NCI-H510A (cell line): Measurements from ENCODE around the gene TIMP4.

Experiments
- DNase-seq: peaks from one replicate; lab custom pipeline; 2025; lab: John Stamatoyannopoulos, UW

The TIMP4 gene

GRCh38 chr3:12185172-12185710 is 26.5 kb upstream of the TIMP4 start:
- no peak for DNase-seq

DNA sequence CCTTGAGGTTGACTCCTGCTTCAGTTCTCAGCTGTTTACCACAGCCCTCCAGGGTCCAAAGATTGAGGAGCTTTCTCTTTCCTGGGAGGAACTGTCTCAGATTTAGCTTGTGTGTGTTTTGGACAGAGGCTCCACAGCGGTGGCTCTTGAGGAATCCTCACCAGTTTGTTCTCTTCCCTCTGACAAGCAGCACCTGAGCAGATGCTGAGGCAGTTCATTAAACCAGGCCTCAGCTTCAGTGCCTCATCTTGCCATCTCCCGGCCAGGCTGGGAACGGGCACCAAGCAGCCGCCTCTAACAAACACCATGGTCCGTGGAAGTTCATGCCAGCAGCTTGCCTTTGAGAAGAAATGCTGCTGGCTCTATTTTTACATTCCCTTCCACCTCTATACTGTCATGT is 25.8 kb upstream of the TIMP4 start:
- no peak for DNase-seq

- DNase-seq = no peak
Observed at GRCh38 chr3:12182687-12183441, 24.2 kb upstream of the TIMP4 start.

GRCh38 chr3:12181806-12182205 is 23.1 kb upstream of the TIMP4 start:
- DNase-seq = no peak

DNA sequence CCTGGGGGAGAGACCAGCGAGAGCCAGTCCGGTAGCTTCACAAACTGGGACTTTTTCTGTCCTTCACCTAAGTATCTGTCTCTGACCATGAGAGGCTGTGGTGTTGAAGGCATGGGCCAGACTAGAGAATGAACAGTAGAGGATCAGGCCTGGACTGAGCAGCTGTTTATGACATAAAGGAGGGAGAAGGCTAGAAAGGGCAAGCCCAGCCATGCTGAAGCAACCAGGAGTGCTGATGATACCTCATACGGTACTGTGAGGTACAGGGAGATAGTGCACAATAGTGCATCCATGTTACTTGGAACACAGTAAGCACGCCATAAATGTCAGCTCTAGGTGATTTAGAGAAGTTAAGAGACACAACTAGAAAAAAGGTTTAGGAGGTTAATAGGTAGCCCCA is 22.6 kb upstream of the TIMP4 start:
- no peak for DNase-seq

GRCh38 chr3:12180631-12181030 is 21.9 kb upstream of the TIMP4 start:
- no peak for DNase-seq

DNA sequence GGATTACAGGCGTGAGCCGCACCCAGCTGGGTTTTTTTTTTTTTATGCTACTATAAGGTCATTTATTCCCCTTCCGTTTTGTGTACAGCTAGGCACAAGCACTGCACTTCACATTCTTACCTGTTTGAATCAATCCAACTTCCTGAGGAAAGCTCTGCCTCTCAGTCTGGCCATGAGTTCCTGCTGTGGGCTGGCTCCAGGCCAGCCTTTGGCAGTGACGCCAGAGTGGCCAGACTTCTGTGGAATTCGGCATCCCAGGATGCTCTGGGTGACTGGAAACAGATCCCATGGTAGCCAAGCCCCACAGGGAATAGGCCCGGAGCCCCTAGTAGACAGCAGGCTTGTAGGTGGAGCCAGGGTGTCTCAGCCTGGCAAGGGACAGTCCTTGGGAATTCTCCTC is 21.5 kb upstream of the TIMP4 start:
- no peak for DNase-seq

DNA sequence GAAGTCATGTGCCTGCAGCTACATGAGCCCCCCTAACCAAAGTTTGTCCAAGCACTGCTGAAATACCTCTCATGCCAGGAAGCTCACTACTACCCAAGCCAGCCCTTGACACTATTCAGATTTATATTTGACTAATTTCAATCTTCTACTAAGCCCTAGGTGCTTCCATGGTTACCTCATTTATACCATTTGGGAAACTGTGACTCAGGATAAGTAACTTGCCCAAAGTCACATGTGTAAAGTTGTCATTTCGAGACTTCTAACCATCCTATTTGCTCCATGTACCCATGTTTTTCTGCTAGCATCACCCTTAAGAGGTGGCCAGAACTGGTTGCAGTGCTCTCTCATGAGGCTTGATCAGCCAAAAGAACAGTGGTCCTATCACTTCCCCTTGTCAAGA is 20.7 kb upstream of the TIMP4 start:
- no peak for DNase-seq

- DNase-seq = no peak
Observed at GRCh38 chr3:12178091-12178820, 19.5 kb upstream of the TIMP4 start.

- DNase-seq = no peak
Observed at GRCh38 chr3:12177126-12177525, 18.4 kb upstream of the TIMP4 start.

DNA sequence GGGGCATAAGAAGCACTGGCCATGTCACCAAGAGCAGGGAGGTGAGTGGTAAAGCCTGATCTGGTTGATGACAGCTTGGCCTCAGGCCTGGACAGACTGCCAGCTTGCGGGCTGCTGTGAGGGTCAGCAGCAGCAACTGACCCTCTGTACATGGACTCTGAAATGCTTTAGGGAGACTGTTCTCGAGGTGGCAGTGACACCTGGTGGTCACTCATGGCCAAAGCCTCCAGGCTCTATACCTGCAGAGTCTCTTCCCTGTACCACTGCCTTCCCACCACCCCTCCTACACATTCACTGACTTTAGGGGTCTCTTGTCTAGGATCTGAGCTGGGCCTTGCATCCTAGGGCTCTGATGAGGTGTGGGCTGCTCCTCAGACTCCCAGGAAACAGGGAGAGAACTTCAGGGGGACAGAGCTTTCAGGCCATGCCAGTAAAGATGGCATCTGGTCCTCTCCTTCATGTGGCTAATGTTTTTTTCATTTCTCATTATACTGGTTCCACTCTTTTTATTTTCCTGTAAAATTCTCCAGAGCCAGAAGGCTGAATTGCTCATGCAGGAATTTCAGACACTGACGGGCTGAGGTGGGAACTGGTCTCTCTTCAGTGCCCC is 17.2 kb upstream of the TIMP4 start:
- no peak for DNase-seq

DNA sequence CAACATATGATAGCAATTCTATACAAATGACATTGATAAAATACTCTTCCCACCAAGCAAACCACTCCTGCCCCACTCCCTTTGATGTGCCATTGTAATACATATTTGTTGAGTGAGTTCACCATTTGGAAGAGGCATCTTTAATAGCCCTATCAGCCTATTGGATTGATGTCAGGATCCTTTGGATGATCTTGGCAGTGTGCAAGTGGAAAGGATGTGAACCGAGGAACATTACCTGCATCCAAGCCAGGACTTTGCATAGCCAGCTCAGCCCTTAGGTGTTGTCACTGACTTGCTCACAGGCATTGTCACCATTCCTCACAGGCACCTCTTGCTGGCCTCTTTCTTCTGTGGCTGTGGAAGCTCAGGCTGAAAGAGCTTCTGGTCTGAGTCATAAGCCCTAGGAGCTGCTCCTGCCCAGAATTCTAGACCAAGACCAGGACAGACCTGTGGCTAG is 16.5 kb upstream of the TIMP4 start:
- no peak for DNase-seq

DNA sequence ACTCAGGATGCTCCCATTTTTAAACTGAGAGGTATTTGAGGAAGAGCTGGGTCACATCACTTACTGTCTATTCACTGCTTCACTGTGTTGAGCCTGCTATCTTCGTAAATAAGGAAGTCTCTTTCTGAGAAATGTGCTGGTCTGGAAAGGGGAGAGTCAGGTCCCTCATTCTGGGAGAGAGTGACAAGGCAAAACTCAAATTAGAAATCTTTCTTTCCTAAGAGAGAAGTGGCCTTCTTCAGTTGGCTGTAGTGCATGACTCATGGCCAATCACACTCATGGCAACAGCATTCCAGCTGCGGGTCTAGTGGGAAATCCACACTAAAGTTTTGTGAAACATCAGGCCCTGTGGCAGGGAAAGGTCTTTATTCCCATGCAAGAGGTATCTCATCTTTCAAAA is 11.5 kb upstream of the TIMP4 start:
- no peak for DNase-seq

DNA sequence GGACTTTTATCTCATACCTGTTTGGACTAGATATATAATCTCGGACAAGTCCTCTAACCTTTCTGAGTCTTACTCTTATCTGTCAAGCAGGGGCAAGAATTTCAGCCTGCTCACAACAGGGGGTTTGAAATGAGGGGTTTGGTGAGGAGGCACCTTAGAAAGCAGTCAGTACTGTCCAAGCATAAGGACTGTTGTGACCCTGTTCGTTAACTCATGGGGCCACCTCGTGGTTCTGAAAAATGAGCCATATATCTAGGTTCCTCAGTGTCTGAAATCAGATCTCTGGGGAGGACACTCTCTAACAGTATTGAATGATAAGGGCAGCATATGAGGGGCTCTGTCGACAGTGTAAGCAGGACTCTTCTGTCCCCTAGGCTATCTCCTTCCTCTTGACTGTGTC is 7.2 kb upstream of the TIMP4 start:
- DNase-seq = no peak

DNA sequence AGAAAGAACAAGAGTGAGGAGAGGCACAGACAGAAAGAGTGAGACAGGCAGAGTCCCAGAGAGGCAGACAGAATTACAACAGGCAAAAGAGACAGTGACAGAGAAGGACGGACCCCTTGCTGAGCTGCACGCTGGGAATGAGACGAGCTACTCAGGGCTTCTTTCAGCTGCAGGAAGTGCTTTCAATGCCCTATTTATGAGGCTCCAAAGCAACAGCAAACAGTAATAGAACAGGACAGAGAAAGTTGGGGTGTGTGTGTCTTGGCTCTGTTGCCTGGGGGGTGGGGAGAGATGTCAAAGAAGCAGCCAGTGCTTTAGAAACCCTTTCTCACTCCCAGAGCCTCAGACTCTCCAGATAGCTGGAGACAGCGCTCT is 502 bp upstream of the TIMP4 start:
- no peak for DNase-seq

DNA sequence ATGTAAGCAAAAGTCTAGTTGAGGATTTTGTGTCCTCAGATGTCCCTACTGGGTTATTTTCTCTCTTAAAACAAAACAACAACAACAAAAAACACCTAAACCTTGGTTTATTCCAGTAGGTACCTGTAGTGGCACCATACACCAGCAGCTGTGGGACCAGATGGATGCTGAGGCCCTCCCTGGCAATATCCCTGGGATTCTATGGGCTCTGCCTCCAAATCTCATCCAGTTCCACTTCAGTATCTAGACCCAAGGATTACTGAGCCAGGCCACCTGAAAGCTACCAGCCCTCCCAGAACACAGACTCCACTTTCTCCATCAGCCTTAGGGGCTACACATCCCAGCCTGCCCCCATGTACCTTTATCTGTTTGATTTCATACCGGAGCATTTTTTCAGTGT is 1.7 kb downstream of the TIMP4 start:
- no peak for DNase-seq

DNA sequence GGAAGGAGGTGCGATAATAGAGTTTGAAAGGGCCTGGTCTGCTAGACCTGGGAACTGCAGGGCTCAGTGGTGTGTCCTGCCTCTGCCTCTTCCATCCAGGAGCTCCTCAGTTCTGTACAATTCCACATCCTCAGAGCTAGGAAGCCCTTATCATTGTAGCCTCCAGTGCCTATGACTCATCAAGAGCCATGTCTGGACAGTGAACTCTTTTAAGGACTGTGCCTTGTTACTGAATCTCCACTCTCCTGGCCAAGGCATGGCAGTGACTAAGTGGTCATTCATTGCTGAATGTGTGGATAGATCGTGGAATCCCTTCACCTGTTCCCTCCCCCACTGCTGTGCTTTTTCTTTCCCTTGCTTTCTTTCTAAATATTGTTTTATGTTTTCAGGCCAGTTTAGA is 2.9 kb downstream of the TIMP4 start:
- DNase-seq = no peak

GRCh38 chr3:12155264-12155663 is 3.4 kb downstream of the TIMP4 start:
- no peak for DNase-seq

- DNase-seq = no peak
Observed at GRCh38 chr3:12154151-12154550, 4.6 kb downstream of the TIMP4 start.

DNA sequence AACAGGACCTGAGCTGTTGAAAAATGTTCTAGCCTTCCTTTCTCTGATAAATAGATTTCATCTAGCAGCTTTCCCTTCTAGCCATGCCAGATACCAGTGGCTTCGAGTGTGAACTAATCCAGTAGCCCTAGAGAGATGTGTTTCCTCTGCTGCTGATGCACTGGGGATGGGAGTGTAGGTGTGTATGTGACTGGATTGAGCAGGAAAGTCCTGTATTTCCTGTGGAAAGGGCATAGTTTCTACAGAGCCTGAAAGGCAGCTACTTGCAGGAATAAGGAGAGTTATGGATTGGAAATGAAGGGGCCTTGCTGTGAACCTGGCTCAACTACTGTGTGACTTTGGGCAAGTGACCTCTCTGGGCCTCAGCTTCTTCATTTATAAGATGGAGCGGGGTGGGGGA is 8.6 kb downstream of the TIMP4 start:
- DNase-seq = no peak

DNA sequence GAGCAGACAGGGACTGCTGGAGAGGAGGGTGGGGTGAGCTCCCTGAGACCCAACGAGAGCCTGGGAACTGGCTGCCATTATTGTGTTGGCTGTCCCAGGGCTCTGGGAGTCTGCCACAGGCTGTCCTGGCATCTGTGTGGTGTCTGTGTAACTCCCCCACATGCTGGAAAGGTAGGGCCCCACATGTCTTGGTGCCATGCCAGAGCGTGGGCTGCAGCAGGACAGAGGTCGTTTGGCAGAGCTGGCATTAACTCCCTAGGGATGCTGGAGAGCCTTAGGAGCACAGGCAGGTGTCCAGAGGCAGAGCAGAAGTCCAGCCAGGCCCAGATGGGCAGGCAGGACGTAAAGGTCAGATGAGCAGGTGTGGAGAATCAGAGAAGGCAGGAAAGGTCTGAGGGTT is 9.7 kb downstream of the TIMP4 start:
- no peak for DNase-seq

DNA sequence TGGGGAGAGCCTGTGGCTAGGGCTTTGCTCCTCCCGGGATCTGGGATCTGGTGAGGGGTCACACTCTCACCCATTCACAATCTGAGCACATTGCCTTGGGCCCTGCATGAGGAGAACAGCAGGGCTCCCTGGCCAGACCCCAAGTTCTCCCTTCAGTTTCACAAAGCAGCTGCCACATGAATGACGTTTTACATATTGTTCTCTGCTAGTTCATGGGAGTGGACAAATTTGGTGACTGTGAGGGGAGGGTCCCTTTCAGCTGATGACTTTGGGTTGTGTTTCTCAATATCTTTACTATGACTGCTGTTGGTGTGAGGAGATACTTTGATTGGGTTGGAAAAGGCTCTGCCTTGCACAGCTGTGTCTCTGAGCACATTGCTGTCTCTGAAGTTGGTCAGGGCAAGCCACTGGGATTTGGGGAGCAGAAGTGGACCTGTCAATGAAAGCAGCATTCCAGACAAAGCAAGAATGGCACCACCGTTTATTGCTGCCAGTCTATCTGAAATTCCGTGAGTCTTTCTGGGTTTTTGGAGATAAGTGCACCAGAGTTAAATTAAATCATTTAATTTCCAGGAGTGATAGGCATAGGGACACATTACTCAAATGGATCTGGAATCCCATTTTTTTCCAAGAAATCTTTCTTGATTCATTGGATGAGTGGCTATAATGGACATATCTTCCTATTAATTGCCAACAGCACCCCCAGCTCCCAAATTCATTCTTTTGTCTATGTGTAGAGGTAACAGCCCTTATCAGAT is 10.3 kb downstream of the TIMP4 start:
- DNase-seq = no peak
